ENCODE data around the gene TPST2. TPM values are rescaled to one million over a fixed set of nuclear protein-coding genes. Genes with fewer than 3 reads are reported as not detected.

TPST2 gene
- total and polyA plus RNA-seq, 2 of the 4 experiments (the other 2 are of a cell fraction), result 42.5 to 63.6 TPM

DNA sequence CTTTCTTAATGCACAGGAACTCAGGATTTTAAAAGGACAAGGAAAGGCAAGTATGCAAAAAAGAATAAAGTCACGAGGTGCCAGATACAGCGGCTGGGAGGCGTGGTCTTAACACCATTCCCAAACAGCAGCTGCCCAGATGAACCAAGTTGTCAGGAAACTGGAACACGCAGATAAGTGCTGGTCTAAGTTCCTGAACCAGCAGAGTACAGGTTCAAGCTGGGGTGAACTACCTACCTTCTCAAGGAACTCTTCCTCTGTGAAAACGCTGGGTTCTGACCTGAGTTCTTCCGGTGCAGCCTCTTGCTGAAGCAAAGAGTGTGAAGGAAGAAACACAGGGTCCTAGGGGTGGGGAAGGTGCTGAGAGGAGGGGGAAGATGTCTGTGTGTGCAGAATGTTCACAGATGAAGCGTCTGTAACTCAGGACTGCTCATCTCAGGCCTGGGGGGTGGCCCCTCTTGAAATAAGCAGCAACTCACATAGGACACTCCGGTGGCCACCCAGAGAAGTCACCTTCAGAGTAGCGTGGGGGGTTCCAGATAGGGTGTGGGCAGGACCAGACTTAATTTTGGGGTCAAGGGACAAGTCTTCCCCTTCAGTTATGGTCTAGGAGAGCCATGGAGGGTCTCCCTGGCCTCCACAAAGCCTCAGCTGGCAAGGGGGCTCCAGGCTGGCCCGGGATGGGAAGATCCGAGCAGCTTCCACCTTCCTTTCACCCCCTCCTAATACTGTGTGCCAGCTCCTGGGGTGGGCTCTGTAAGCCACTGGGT, 3.2 kb downstream of the TPST2 start:
- H3K4me3 ChIP-seq (ENCODE audit: insufficient read depth, low read depth, low read length), result no peak overlapping the region
- POLR2A ChIA-PET (ENCODE audit: unreplicated experiment), result no interaction called here
- no peaks in the 10 kb centered on the region for H3K9me3 ChIP-seq (ENCODE audit: control insufficient read depth, insufficient read depth, low read length)
- peak overlapping the region; percentile 39; the same call in 1 of the 2 replicates for H3K4ac ChIP-seq (ENCODE audit: low read depth, low read length)
- no peak overlapping the region for H2AK9ac ChIP-seq (replicated peaks; ENCODE audit: low read depth, low read length, poor library complexity)
- H3K27ac ChIP-seq (ENCODE audit: insufficient read depth, low read length), result no peak overlapping the region
- CTCF ChIA-PET, result interaction anchor here (0.6 kb wide), 1 partner anchor 85 kb away, joined by 4 read pairs; no protein-coding TSS in a partner anchor
- no peaks in the 10 kb centered on the region for H3K36me3 ChIP-seq (ENCODE audit: control insufficient read depth, insufficient read depth, low read length)
- no peak overlapping the region for H3K4me2 ChIP-seq (ENCODE audit: low read depth, low read length)
- TF ChIP-seq RCOR1 (IDR thresholded peaks at IDR 0.05; ENCODE audit: insufficient replicate concordance, low read length) (no peak), USF2 (IDR thresholded peaks at IDR 0.05; ENCODE audit: low read depth, low read length) (no peak), NFE2L2 (IDR thresholded peaks at IDR 0.05; ENCODE audit: low read depth, low read length) (no peak), MAFK (IDR thresholded peaks at IDR 0.05; ENCODE audit: low read depth, low read length) (no peak), CEBPB (IDR thresholded peaks at IDR 0.05; ENCODE audit: low read depth, low read length) (no peak), RAD21 (IDR thresholded peaks at IDR 0.05; ENCODE audit: low read length) (no peak), CHD1 (IDR thresholded peaks at IDR 0.05; ENCODE audit: low read depth, low read length) (no peak), POLR2A (IDR thresholded peaks at IDR 0.05; ENCODE audit: low read depth, low read length) (no peak), MAZ (IDR thresholded peaks at IDR 0.05; ENCODE audit: borderline replicate concordance, low read depth, low read length) (no peak)
- TF ChIP-seq, protein P1, sequence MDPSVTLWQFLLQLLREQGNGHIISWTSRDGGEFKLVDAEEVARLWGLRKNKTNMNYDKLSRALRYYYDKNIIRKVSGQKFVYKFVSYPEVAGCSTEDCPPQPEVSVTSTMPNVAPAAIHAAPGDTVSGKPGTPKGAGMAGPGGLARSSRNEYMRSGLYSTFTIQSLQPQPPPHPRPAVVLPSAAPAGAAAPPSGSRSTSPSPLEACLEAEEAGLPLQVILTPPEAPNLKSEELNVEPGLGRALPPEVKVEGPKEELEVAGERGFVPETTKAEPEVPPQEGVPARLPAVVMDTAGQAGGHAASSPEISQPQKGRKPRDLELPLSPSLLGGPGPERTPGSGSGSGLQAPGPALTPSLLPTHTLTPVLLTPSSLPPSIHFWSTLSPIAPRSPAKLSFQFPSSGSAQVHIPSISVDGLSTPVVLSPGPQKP (IDR thresholded peaks at IDR 0.05; ENCODE audit: borderline replicate concordance, low read depth, low read length), result no peak
- TF ChIP-seq, protein P2, sequence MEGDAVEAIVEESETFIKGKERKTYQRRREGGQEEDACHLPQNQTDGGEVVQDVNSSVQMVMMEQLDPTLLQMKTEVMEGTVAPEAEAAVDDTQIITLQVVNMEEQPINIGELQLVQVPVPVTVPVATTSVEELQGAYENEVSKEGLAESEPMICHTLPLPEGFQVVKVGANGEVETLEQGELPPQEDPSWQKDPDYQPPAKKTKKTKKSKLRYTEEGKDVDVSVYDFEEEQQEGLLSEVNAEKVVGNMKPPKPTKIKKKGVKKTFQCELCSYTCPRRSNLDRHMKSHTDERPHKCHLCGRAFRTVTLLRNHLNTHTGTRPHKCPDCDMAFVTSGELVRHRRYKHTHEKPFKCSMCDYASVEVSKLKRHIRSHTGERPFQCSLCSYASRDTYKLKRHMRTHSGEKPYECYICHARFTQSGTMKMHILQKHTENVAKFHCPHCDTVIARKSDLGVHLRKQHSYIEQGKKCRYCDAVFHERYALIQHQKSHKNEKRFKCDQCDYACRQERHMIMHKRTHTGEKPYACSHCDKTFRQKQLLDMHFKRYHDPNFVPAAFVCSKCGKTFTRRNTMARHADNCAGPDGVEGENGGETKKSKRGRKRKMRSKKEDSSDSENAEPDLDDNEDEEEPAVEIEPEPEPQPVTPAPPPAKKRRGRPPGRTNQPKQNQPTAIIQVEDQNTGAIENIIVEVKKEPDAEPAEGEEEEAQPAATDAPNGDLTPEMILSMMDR (conservative IDR thresholded peaks at IDR 0.05; ENCODE audit: low read depth, low read length), result no peak
- intact Hi-C loops (cut with micrococcal nuclease) (loop anchor here (5.0 kb wide), 1 partner anchor 74 kb away; the partner anchor contains the start of gene TFIP11), in situ Hi-C loops (cut with MboI; ENCODE audit: low sequenced_read_pairs) (no loop called here), dilution Hi-C loops (cut with HindIII; ENCODE audit: low sequenced_read_pairs, unreplicated experiment) (no loop called here)
- peaks cover 32 to 67% of the 10 kb centered on the region in 2 experiments for H3K79me1 ChIP-seq (ENCODE audit: low read depth in 1 of 2, low read length in 2 of 2)
- peak overlapping the region; percentile 27 for H2AFZ ChIP-seq (replicated peaks; ENCODE audit: low read length, poor library complexity)
- H4K5ac ChIP-seq (ENCODE audit: low read depth, low read length), result no peak overlapping the region
- H2BK120ac ChIP-seq (ENCODE audit: low read depth, low read length), result no peak overlapping the region
- peaks cover 32% of the 10 kb centered on the region; the same call in 1 of the 2 replicates for H4K20me1 ChIP-seq (ENCODE audit: insufficient read depth, low read length)
- H3K18ac ChIP-seq (ENCODE audit: low read depth, low read length), result no peak overlapping the region
- H4K8ac ChIP-seq (ENCODE audit: low read depth in 2 of 2, low read length in 2 of 2), result no peak overlapping the region
- no peak overlapping the region for H3K9ac ChIP-seq (ENCODE audit: low read depth, low read length)
- no peaks in the 10 kb centered on the region for H3K27me3 ChIP-seq (ENCODE audit: control insufficient read depth, insufficient read depth, low read length)
- H2BK20ac ChIP-seq (ENCODE audit: low read depth, low read length), result no peak overlapping the region
- DNase-seq (no peak), ATAC-seq (ENCODE audit: low read depth) (no peak)
- H3K56ac ChIP-seq (ENCODE audit: extremely low read depth, insufficient read depth, low read length), result no peak overlapping the region
- peak overlapping the region; percentile 26; the same call in 1 of the 2 replicates for H3K23ac ChIP-seq (ENCODE audit: low read depth, low read length)
- H4K91ac ChIP-seq (ENCODE audit: insufficient read depth, low read depth, low read length), result no peak overlapping the region
- H2BK5ac ChIP-seq (ENCODE audit: low read depth, low read length, poor library complexity, severe bottlenecking), result no peak overlapping the region
- H3K9me1 ChIP-seq (ENCODE audit: insufficient read depth, low read length), result peaks cover 18% of the 10 kb centered on the region
- 86% methylated on average over 4 of the region's 11 CpGs; no CpG with 5 or more reads in 1 of the 2 experiments for WGBS, 2 experiments (ENCODE audit: extremely low coverage in 2 of 2, insufficient read length in 1 of 2)
- H3K14ac ChIP-seq (replicated peaks; ENCODE audit: low read depth, low read length), result no peak overlapping the region
- no peak overlapping the region for H2AK5ac ChIP-seq (ENCODE audit: low read depth, low read length)
- no TSS peak for BruUV-seq (replicated peaks)
- peaks cover 13% of the 10 kb centered on the region for H3K4me1 ChIP-seq (ENCODE audit: control insufficient read depth, insufficient read depth, low read length)
- no peak overlapping the region for H2BK15ac ChIP-seq (ENCODE audit: low read depth, low read length)
